HG03354 (cell line): ENCODE measurements around the gene VCP.

ENCODE experiments used
- ATAC-seq: cut with Tn5 transposase; IDR thresholded peaks from one replicate; pipeline ENCODE4 v1.9.1; 2021; ENCODE audit warnings: mild to moderate bottlenecking; ENCODE audit not compliant: unreplicated experiment, poor library complexity, severe bottlenecking

VCP gene

GRCh38 chr9:35072461-35073278 lies at the start of gene VCP:
VCP (minus strand) TSS chr9:35072625; CDS start chr9:35072353, 272 bp downstream.
- peak; percentile 88 for ATAC-seq

- peak; percentile 57 for ATAC-seq
Measured at GRCh38 chr9:35116898-35117551, 44.6 kb upstream of the VCP start.

- ATAC-seq = no peak
Measured at GRCh38 chr9:35116539-35116897, 44.1 kb upstream of the VCP start.

GRCh38 chr9:35115680-35116538 lies 43.5 kb upstream of the VCP start, which contains the start of gene ATOSB:
ATOSB (minus strand) TSS chr9:35115862; CDS start chr9:35108274, 7,588 bp downstream.
- peak; percentile 67 for ATAC-seq

GRCh38 chr9:35114840-35115628 lies 42.6 kb upstream of the VCP start:
- no peak for ATAC-seq

GRCh38 chr9:35114113-35114839 lies 41.9 kb upstream of the VCP start:
- peak; percentile 11 for ATAC-seq

GRCh38 chr9:35112257-35113020 lies 40.0 kb upstream of the VCP start:
- ATAC-seq = no peak

GRCh38 chr9:35111001-35111933 lies 38.8 kb upstream of the VCP start:
- peak; percentile 67 for ATAC-seq

- no peak for ATAC-seq
Measured at GRCh38 chr9:35110327-35110761, 37.9 kb upstream of the VCP start.

GRCh38 chr9:35108946-35109575 lies 36.6 kb upstream of the VCP start:
- ATAC-seq = no peak

- no peak for ATAC-seq
Measured at GRCh38 chr9:35108461-35108860, 36.0 kb upstream of the VCP start.

- no peak for ATAC-seq
Measured at GRCh38 chr9:35107297-35108290, 35.2 kb upstream of the VCP start.

- no peak for ATAC-seq
Measured at GRCh38 chr9:35106343-35106730, 33.9 kb upstream of the VCP start.

- no peak for ATAC-seq
Measured at GRCh38 chr9:35105571-35106342, 33.3 kb upstream of the VCP start.

GRCh38 chr9:35105126-35105525 lies 32.7 kb upstream of the VCP start:
- no peak for ATAC-seq
